Heart right ventricle (tissue), 16 donors: Measurements from ENCODE around the gene SLC2A8. TPM values are rescaled to one million over a fixed set of nuclear protein-coding genes. Genes with fewer than 3 reads are reported as not detected.

ENCODE experiments used
- ATAC-seq, 8 donors: fragments of 200-7000 bp; cut with Tn5 transposase; one replicate each; pipeline ENCODE4 v1.9.1; 2020; ENCODE audit warnings: mild to moderate bottlenecking in 8 of 8, moderate library complexity in 8 of 8, moderate number of reproducible peaks in 1 of 8
- DNase-seq, 2 donors: peaks; one replicate each; pipeline ENCODE4 v3.0.0-alpha.2; 2020
- H3K27ac ChIP-seq, 10 donors: fragments of 200-600 bp; sonication (generic) in 2 of 10; one replicate each; pipeline versions ENCODE4 v1.5.0 to v1.8.0; 2020 to 2022; ENCODE audit warnings: mild to moderate bottlenecking in 3 of 10
- H3K27me3 ChIP-seq, 7 donors: fragments of 200-600 bp; one replicate each; pipeline ENCODE4 v1.8.0; 2021 to 2022; ENCODE audit warnings: mild to moderate bottlenecking in 2 of 7
- H3K36me3 ChIP-seq, 9 donors: fragments of 200-600 bp; sonication (generic) in 1 of 9; one replicate each; pipeline versions ENCODE4 v1.5.0 to v1.8.0; 2020 to 2022; ENCODE audit warnings: mild to moderate bottlenecking in 2 of 9
- H3K4me1 ChIP-seq, 9 donors: fragments of 200-600 bp; sonication (generic) in 1 of 9; one replicate each; pipeline versions ENCODE4 v1.5.0 to v1.8.0; 2020 to 2022; ENCODE audit warnings: mild to moderate bottlenecking in 4 of 9
- H3K4me3 ChIP-seq, 10 donors: fragments of 200-600 bp; sonication (generic) in 2 of 10; one replicate each; pipeline versions ENCODE4 v1.5.0 to v1.8.0; 2020 to 2022; ENCODE audit warnings: mild to moderate bottlenecking in 7 of 10, moderate library complexity in 2 of 10
- H3K9me3 ChIP-seq, 11 donors: fragments of 200-600 bp in 10 of 11; sonication (generic) in 2 of 11; one replicate each; pipeline versions ENCODE4 v1.5.0 to v1.8.0; 2013 to 2022; ENCODE audit warnings: mild to moderate bottlenecking in 2 of 11, control low read depth in 1 of 11, moderate library complexity in 1 of 11
- WGBS, 2 donors: extraction: QIAGEN DNeasy Blood & Tissue Kit; methylation state at CpG; one replicate each; pipeline ENCODE4 v1.1.7; 2013; ENCODE audit warnings: inconsistent platforms in 1 of 2; 5-methylcytosine and 5-hydroxymethylcytosine counted together
- intact Hi-C, 10 donors: fragments of 100-400 bp; cut with DNase I; formaldehyde crosslinking; loops; one replicate each; pipeline versions ENCODE4 v1.11.1 to v1.14.2; 2022
- polyA plus RNA-seq, 2 donors: library from polyadenylated mRNA; stranded (reverse); fragments of 200-250 nt; gene quantifications; one replicate each; pipeline ENCODE4 v1.2.3, GENCODE V29; 2013
- total RNA-seq, 10 donors: library from RNA; stranded (reverse); fragmentation: NEBNext Ultra II Directional in 3 of 10; extraction: Animal tissue kit (Norgen Biotek cat#: 25700) in 3 of 10; gene quantifications; one replicate each; pipeline versions ENCODE4 v1.2.1 to v1.2.4, GENCODE V29; 2021 to 2023
- TF ChIP-seq, protein P1 (sequence below), 9 donors: fragments of 200-600 bp; sonication (generic) in 2 of 9; IDR thresholded peaks; one replicate each; pipeline versions ENCODE4 v1.5.0 to v1.8.0; 2021 to 2022; ENCODE audit warnings: antibody characterized with exemption in 9 of 9, mild to moderate bottlenecking in 5 of 9, moderate library complexity in 1 of 9
- donor health status: Arrhythmogenic right ventricular cardiomyopathy.
- donor health status: ischemic (EF 13 %, LVEDD 7.1; RV severe dilation, severe dysfunction).
- donor health status: healthy with polysubstance abuse.
- donor health status: DM: no; HTN: yes; CAD: no.
- donor health status: DM: no; HTN: no; CAD: no.
- donor health status: ischemic (EF 25% LVEDD 6.9; RV normal size, moderate dysfunction).
- donor health status: ischemic (EF 25% LVEDD 5.7; RV mildly dilated, moderate dysfunction).
- donor health status: healthy.
- donor health status: DM: yes; HTN: yes; CAD: no.
- donor health status: Ischemic cardiomyopathy.
- donor health status: ischemic (EF 35%, LVEDD 5.7; RV mildly dilated, moderate dysfunction).
- donor health status: nonischemic (EF 11% LVEDD 7.7; RV severe dilation, severe dysfunction).
- donor health status: DM: yes; HTN: yes; CAD: no.
- donor health status: PGD.
- donor health status: ischemic (EF 29% LVEDD 5.4; RV normal size, mild dysfunction).
- donor health status: nonischemic (EF 23%, LVEDD 6.1; RV moderate dilation, normal function).

The SLC2A8 gene
- total and polyA plus RNA-seq, 12 donors = 10.0 to 26.7 (median 13.2) TPM

DNA sequence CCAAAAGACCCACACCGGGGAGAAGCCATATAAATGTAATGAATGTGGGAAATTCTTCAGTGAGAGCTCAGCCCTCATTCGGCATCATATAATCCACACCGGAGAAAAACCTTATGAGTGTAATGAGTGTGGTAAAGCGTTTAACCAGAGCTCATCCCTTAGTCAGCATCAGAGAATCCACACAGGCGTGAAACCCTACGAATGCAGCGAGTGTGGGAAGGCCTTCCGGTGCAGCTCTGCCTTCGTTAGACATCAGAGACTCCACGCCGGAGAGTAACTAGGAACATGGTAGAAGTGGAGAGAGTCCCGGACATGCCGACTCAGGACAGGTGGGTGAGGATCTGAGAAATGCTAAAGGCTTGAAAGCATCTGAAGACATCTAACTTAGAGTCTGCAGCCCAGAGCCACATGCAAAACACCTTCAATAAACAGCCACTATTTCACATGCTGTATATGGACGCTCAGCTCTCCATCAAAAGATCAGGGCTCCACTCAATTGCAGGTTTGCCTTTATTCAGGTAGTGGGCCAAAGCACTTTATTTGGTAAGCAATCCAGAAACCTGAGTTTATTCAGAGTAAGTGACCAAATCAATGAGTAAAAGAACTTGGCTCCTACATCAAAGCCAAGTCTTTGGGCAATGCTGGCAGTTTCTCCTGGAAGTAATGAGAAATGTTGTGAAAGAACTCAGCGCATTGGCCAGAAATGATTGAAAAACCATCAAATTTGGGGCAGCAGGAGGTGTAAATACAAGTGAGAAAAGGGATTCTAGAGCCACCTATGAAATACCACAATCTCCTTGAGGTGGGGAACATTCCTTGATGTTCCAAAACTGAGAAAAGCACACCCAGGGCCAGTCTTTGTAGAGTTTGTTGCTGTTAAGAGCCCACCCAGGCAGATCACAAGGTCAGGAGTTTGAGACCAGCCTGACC lies 48.2 kb downstream of the SLC2A8 start:
- peaks cover 0 to 3% (median 0%) of the 10 kb centered on the region in 11 donors for H3K9me3 ChIP-seq
- intact Hi-C loops = no loop called here
- ATAC-seq (no peak), DNase-seq (no peak)
- H3K4me1 ChIP-seq = peaks cover 3 to 24% (median 18%) of the 10 kb centered on the region in 9 donors
- 95% methylated on average over 15 of the region's 15 CpGs for WGBS, 2 donors
- H3K27me3 ChIP-seq = no peaks in the 10 kb centered on the region
- H3K4me3 ChIP-seq = no peak overlapping the region
- H3K36me3 ChIP-seq = peaks cover 0 to 100% (median 80%) of the 10 kb centered on the region in 9 donors
- H3K27ac ChIP-seq = no peak overlapping the region
- TF ChIP-seq, protein P1, sequence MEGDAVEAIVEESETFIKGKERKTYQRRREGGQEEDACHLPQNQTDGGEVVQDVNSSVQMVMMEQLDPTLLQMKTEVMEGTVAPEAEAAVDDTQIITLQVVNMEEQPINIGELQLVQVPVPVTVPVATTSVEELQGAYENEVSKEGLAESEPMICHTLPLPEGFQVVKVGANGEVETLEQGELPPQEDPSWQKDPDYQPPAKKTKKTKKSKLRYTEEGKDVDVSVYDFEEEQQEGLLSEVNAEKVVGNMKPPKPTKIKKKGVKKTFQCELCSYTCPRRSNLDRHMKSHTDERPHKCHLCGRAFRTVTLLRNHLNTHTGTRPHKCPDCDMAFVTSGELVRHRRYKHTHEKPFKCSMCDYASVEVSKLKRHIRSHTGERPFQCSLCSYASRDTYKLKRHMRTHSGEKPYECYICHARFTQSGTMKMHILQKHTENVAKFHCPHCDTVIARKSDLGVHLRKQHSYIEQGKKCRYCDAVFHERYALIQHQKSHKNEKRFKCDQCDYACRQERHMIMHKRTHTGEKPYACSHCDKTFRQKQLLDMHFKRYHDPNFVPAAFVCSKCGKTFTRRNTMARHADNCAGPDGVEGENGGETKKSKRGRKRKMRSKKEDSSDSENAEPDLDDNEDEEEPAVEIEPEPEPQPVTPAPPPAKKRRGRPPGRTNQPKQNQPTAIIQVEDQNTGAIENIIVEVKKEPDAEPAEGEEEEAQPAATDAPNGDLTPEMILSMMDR (IDR thresholded peaks at IDR 0.05) = no peak

DNA sequence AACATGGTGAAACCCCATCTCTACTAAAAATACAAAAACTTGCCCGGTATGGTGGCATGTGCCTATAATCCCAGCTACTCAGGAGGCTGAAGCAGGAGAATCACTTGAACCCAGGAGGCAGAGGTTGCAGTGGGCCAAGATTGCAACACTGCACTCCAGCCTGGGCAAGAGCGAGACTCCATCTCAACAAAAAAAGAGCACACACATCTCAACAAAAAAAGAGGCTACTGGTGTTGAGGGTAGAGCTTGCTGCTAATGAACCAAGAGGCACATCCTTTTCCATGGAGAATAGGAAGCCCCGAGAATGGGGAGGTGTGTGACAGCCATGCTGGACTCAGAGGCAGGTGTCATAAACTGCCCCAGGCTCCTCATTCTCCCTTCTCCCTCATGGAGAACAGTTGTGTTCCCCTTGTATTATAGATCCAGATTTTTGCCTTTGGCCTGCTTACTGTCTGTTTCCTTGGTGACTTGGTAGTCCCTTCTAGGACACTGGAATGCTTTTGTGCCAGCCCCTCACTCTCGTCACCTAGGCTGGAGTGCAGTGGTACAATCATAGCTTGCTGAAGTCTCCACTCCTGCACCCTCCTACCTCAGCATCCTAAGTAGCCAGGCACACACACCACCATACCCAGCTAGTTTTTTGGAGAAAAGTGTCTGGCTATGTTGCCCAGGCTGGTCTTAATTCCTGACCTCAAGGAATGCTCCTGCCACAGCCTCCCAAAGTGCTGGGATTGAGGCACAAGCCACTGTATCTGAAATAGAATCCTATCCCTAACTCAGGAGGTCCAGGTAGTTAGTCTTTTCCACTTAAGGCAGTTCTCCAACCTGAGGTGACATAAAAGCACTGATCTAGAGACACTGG lies 49.1 kb downstream of the SLC2A8 start:
- intact Hi-C loops = no loop called here
- peaks cover 0 to 3% (median 0%) of the 10 kb centered on the region in 11 donors for H3K9me3 ChIP-seq
- H3K4me1 ChIP-seq = peaks cover 3 to 29% (median 23%) of the 10 kb centered on the region in 9 donors
- peaks cover 0 to 91% (median 72%) of the 10 kb centered on the region in 9 donors for H3K36me3 ChIP-seq
- WGBS, 2 donors = 77 to 82% methylated on average over 4 of the region's 4 CpGs
- ATAC-seq = no peak
- TF ChIP-seq, protein P1 (IDR thresholded peaks at IDR 0.05) = no peak
- no peak overlapping the region for H3K4me3 ChIP-seq
- no peak overlapping the region for H3K27ac ChIP-seq
- no peaks in the 10 kb centered on the region for H3K27me3 ChIP-seq
- no peak for DNase-seq

DNA sequence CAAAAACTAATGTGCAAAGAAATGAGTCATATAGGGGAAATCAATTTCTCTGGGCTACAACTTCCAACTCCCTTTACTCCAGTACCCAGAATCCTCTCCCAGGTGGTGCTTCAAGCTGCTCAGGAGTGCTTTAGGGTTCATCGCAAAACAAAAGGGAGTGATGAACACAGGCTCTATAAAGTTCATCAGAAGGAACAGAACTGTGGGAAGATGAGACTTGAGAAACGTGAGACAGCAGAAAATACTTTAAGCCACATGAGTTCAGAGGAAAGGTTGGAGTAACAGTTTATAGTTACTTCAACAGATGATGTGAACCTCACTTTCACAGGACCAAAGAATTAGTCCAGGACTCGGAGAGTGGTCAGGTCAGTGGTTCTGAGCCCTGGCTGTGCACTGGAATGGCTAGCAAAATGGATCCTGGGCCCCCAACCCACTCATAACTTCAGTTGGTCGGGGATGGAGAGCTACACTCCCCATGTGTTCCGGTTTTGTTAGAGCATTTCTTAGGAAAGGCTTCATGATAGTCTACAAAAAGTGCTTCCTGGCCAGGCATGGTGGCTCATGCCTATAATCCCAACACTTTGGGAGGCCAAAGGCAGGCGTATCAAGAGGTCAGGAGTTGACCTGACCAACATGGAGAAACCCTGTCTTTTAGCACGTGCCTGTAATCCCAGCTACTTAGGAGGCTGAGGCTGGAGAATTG lies 49.9 kb downstream of the SLC2A8 start:
- no peak overlapping the region for H3K4me3 ChIP-seq
- intact Hi-C loops = no loop called here
- 87 to 88% methylated on average over 7 of the region's 7 CpGs for WGBS, 2 donors
- H3K9me3 ChIP-seq = peaks cover 0 to 3% (median 0%) of the 10 kb centered on the region in 11 donors
- ATAC-seq (no peak), DNase-seq (no peak)
- peaks cover 0 to 83% (median 66%) of the 10 kb centered on the region in 9 donors for H3K36me3 ChIP-seq
- peaks cover 3 to 29% (median 24%) of the 10 kb centered on the region in 9 donors for H3K4me1 ChIP-seq
- TF ChIP-seq, protein P1 (IDR thresholded peaks at IDR 0.05) = no peak
- no peak overlapping the region for H3K27ac ChIP-seq
- H3K27me3 ChIP-seq = no peaks in the 10 kb centered on the region
